Suprapubic skin (tissue), 4 donors: ENCODE results near the gene DAPL1.

Source experiments
- CTCF ChIP-seq, 2 donors: fragments of 200-600 bp in 1 of 2; fragments of 450-650 bp in 1 of 2; sonication (generic) in 1 of 2; IDR thresholded peaks; one replicate each; pipeline ENCODE4 v1.5.1; 2016 to 2019; ENCODE audit warnings: antibody characterized with exemption in 2 of 2, mild to moderate bottlenecking in 1 of 2, moderate library complexity in 1 of 2
- EP300 ChIP-seq: sonication (generic); formaldehyde crosslinking; IDR thresholded peaks from one replicate; pipeline ENCODE4 v1.6.1; 2017; ENCODE audit warnings: antibody characterized with exemption
- POLR2A ChIP-seq, 2 donors: fragments of 450-650 bp; IDR thresholded peaks; one replicate each; pipeline ENCODE4 v1.6.1; 2017; ENCODE audit warnings: antibody characterized with exemption in 2 of 2, mild to moderate bottlenecking in 2 of 2, moderate library complexity in 2 of 2
- POLR2AphosphoS5 ChIP-seq, 3 donors: sonication (generic); formaldehyde crosslinking; IDR thresholded peaks; one replicate each; pipeline ENCODE4 v1.6.1; 2017; ENCODE audit warnings: antibody characterized with exemption in 3 of 3

GRCh38 chr2:158825021-158825420, 29.9 kb downstream of the DAPL1 start:
- TF ChIP-seq EP300: no peak
- TF ChIP-seq POLR2A (IDR thresholded peaks at IDR 0.05): no peak
- TF ChIP-seq CTCF (IDR thresholded peaks at IDR 0.05): no peak
- TF ChIP-seq POLR2AphosphoS5 (IDR thresholded peaks at IDR 0.05): no peak
